ENCODE measurements around the gene SPATA13. TPM values are rescaled to one million over a fixed set of nuclear protein-coding genes. Genes with fewer than 3 reads are reported as not detected.

Gene SPATA13
- total RNA-seq, 1 experiment from 2014 or later, result 14.1 TPM

- H3K23ac ChIP-seq (ENCODE audit: insufficient read length, low read depth, low read length), result no peak overlapping the region
- Mint-ChIP-seq H3K36me3 (ENCODE audit: insufficient read depth in 1 of 3, low read depth in 3 of 3) (peaks cover 8 to 13% (median 11%) of the 10 kb centered on the region in 3 experiments; a peak in 5 of 7 replicates), H3K4me3 (no peak overlapping the region), H3K9me3 (no peaks in the 10 kb centered on the region), H3K27ac (peak overlapping the region in 1 of 3 experiments; percentile 51; a peak in 1 of 7 replicates), H3K4me1 (peaks cover 5 to 7% of the 10 kb centered on the region in 2 experiments), H3K27me3 (ENCODE audit: low read depth) (no peaks in the 10 kb centered on the region)
- TF ChIP-seq CTCF (conservative IDR thresholded peaks at IDR 0.05), result no peak
- H3K18ac ChIP-seq (ENCODE audit: insufficient read length, low read depth, low read length), result no peak overlapping the region
- WGBS (ENCODE audit: extremely low coverage, insufficient read length, low lambda C conversion rate), result no CpG with 5 or more reads among the region's 10 CpGs
- H3K14ac ChIP-seq (ENCODE audit: insufficient read depth, low read length), result no peak overlapping the region
- H2BK15ac ChIP-seq (ENCODE audit: low read depth, low read length), result no peak overlapping the region
- no peaks in the 10 kb centered on the region for H3K79me1 ChIP-seq (ENCODE audit: insufficient read depth, low read depth, low read length, poor library complexity, severe bottlenecking)
- H3K27me3 ChIP-seq (ENCODE audit: insufficient read depth, low read length), result no peaks in the 10 kb centered on the region
- no peaks in the 10 kb centered on the region for H3K79me2 ChIP-seq (ENCODE audit: insufficient read depth, low read length)
- H2BK12ac ChIP-seq (ENCODE audit: insufficient read length, low read depth, low read length), result no peak overlapping the region
- no peak overlapping the region for H4K5ac ChIP-seq (ENCODE audit: insufficient read length, low read depth, low read length)
- DNase-seq, result no peak
- no peaks in the 10 kb centered on the region; the same call in 1 of the 2 replicates for H3K4me1 ChIP-seq (ENCODE audit: insufficient read depth, low read length)
- no peaks in the 10 kb centered on the region for H4K20me1 ChIP-seq (ENCODE audit: control insufficient read depth, insufficient read depth, insufficient read length)
- no peak overlapping the region for H3K27ac ChIP-seq (ENCODE audit: insufficient read length, low read depth, low read length)
- H2BK20ac ChIP-seq (ENCODE audit: low read depth, low read length, poor library complexity, severe bottlenecking), result no peak overlapping the region
- no peak overlapping the region for H3K9ac ChIP-seq (ENCODE audit: extremely low read depth, insufficient read length, low read length)
- H3K9me3 ChIP-seq (ENCODE audit: control insufficient read depth, low read depth, low read length), result no peaks in the 10 kb centered on the region
- H2AK5ac ChIP-seq (ENCODE audit: insufficient read length, low read length), result no peak overlapping the region
- no peak overlapping the region for H2BK5ac ChIP-seq (ENCODE audit: insufficient read length, low read length)
- no peaks in the 10 kb centered on the region for H3K23me2 ChIP-seq (ENCODE audit: insufficient read length, low read depth, low read length, poor library complexity, severe bottlenecking)
- H4K8ac ChIP-seq (replicated peaks; ENCODE audit: insufficient read length, low read depth, low read length), result no peak overlapping the region
- no peak overlapping the region for H3T11ph ChIP-seq (ENCODE audit: low read length)
- no peak overlapping the region for H3K4ac ChIP-seq (ENCODE audit: low read depth, low read length)
- no peak overlapping the region for H2AFZ ChIP-seq (ENCODE audit: low read length)
- no peak overlapping the region for H4K91ac ChIP-seq (ENCODE audit: insufficient read length, low read depth, low read length)
- H2BK120ac ChIP-seq (ENCODE audit: low read depth, low read length, poor library complexity, severe bottlenecking), result no peak overlapping the region
- no peak overlapping the region for H3K56ac ChIP-seq (ENCODE audit: insufficient read length, low read depth, low read length)
- H3K4me2 ChIP-seq (ENCODE audit: insufficient read depth, insufficient read length, low read length), result no peak overlapping the region
Observed at GRCh38 chr13:24254146-24254841, 93.8 kb downstream of the SPATA13 start.

All from H9 (cell line).